VCaP (cell line): ENCODE measurements around the gene HRC.
A peak's percentile ranks its signal among the peaks of the same experiment; 100 is the strongest.

Experiments used
- H3K27ac ChIP-seq: fragments of 450-650 bp; 2 replicates; pipeline ENCODE4 v1.5.1; 2017
- CTCF ChIP-seq: fragments of 450-650 bp; conservative IDR thresholded peaks from 2 replicates; pipeline ENCODE4 v1.5.1; 2017; ENCODE audit warnings: mild to moderate bottlenecking, moderate library complexity

The HRC gene

GRCh38 chr19:49113762-49114629 is 41.2 kb downstream of the HRC start, which contains the start of gene LIN7B:
LIN7B (plus strand) TSS chr19:49114370; CDS start chr19:49114405, 35 bp downstream.
- peak within 1 kb of the TSS; percentile 76 for H3K27ac ChIP-seq
- TF ChIP-seq CTCF, result peak; percentile 83

GRCh38 chr19:49111218-49111998 is 43.8 kb downstream of the HRC start:
- no peak for TF ChIP-seq CTCF
- no peak overlapping the region for H3K27ac ChIP-seq

- H3K27ac ChIP-seq, result peak overlapping the region; percentile 20; the same call in 1 of the 2 replicates
Observed at GRCh38 chr19:49110567-49110966, 44.6 kb downstream of the HRC start.

GRCh38 chr19:49109569-49110233 is 45.5 kb downstream of the HRC start:
- no peak overlapping the region; the same call in 1 of the 2 replicates for H3K27ac ChIP-seq
- TF ChIP-seq CTCF, result no peak

More at GRCh38 chr19:49110567-49110966, 44.6 kb downstream of the HRC start:
- no peak for TF ChIP-seq CTCF

GRCh38 chr19:49109051-49109450 is 46.1 kb downstream of the HRC start:
- no peak overlapping the region for H3K27ac ChIP-seq
- no peak for TF ChIP-seq CTCF

GRCh38 chr19:49107625-49108459 is 47.4 kb downstream of the HRC start:
- TF ChIP-seq CTCF, result no peak

More at GRCh38 chr19:49107625-49108459, 47.4 kb downstream of the HRC start:
- H3K27ac ChIP-seq, result no peak overlapping the region
